ENCODE measurements around the gene PSMB2. TPM values are rescaled to one million over a fixed set of nuclear protein-coding genes. Genes with fewer than 3 reads are reported as not detected.
"Not testable (repeated sequence)": the region's sequence is repeated elsewhere in the genome, so short reads cannot be mapped to it uniquely, and the experiment has no call there.

Gene PSMB2
- total RNA-seq, 4 donors from 2014 or later = 37.9 to 50.2 (median 43.1) TPM

- 77 to 82% methylated on average over 6 of the region's 6 CpGs for WGBS, 2 donors
- intact Hi-C loops (cut with DNase I) = no loop called here
- TF ChIP-seq POLR2A (IDR thresholded peaks at IDR 0.05) = no peak
- no peak for TF ChIP-seq CTCF (IDR thresholded peaks at IDR 0.05)
- no peaks in the 10 kb centered on the region for H3K4me1 ChIP-seq
- no peak for DNase-seq
- no peak overlapping the region for H3K27ac ChIP-seq
- H3K36me3 ChIP-seq = no peaks in the 10 kb centered on the region
- H3K27me3 ChIP-seq = no peaks in the 10 kb centered on the region
- H3K4me3 ChIP-seq (replicated peaks in 1 of 3) = no peak overlapping the region
- H3K9me3 ChIP-seq = no peaks in the 10 kb centered on the region
Observed at GRCh38 chr1:35587736-35588135, 53.6 kb downstream of the PSMB2 start.

GRCh38 chr1:35586808-35587207 lies 54.5 kb downstream of the PSMB2 start:
- WGBS, 2 donors = 90 to 93% methylated on average over 7 of the region's 7 CpGs
- TF ChIP-seq POLR2A (IDR thresholded peaks at IDR 0.05) (no peak), CTCF (IDR thresholded peaks at IDR 0.05) (no peak)
- H3K4me1 ChIP-seq = no peaks in the 10 kb centered on the region
- DNase-seq = no peak
- no peaks in the 10 kb centered on the region for H3K27me3 ChIP-seq
- no peaks in the 10 kb centered on the region for H3K36me3 ChIP-seq
- H3K9me3 ChIP-seq = no peaks in the 10 kb centered on the region
- intact Hi-C loops (cut with DNase I) = no loop called here
- no peak overlapping the region for H3K27ac ChIP-seq
- no peak overlapping the region for H3K4me3 ChIP-seq (replicated peaks in 1 of 3)

GRCh38 chr1:35585805-35586204 lies 55.5 kb downstream of the PSMB2 start:
- H3K4me1 ChIP-seq; H3K27ac ChIP-seq; DNase-seq; H3K27me3 ChIP-seq; intact Hi-C loops (cut with DNase I); H3K9me3 ChIP-seq; H3K4me3 ChIP-seq (replicated peaks in 1 of 3); H3K36me3 ChIP-seq: not testable (repeated sequence)
- 100% methylated on average over 1 of the region's 1 CpG for WGBS, 2 donors

GRCh38 chr1:35585281-35585680 lies 56.0 kb downstream of the PSMB2 start:
- intact Hi-C loops (cut with DNase I) = no loop called here
- H3K4me3 ChIP-seq (replicated peaks in 1 of 3) = no peak overlapping the region
- no peaks in the 10 kb centered on the region for H3K4me1 ChIP-seq
- WGBS, 2 donors = 67 to 74% methylated on average over 3 of the region's 3 CpGs
- TF ChIP-seq POLR2A (IDR thresholded peaks at IDR 0.05) (no peak), CTCF (IDR thresholded peaks at IDR 0.05) (no peak)
- no peak overlapping the region for H3K27ac ChIP-seq
- no peaks in the 10 kb centered on the region for H3K36me3 ChIP-seq
- H3K27me3 ChIP-seq = no peaks in the 10 kb centered on the region
- no peaks in the 10 kb centered on the region for H3K9me3 ChIP-seq
- peak; percentile 53 to 63 for DNase-seq

- H3K27me3 ChIP-seq; H3K27ac ChIP-seq; intact Hi-C loops (cut with DNase I); H3K4me3 ChIP-seq (replicated peaks in 1 of 3); H3K9me3 ChIP-seq; H3K36me3 ChIP-seq; DNase-seq: not testable (repeated sequence)
- WGBS, 2 donors = 85 to 89% methylated on average over 9 of the region's 9 CpGs
- peaks cover 9 to 17% of the 10 kb centered on the region in 2 donors for H3K4me1 ChIP-seq
Observed at GRCh38 chr1:35581621-35582020, 59.7 kb downstream of the PSMB2 start.

- intact Hi-C loops (cut with DNase I) = no loop called here
- H3K9me3 ChIP-seq = no peaks in the 10 kb centered on the region
- H3K36me3 ChIP-seq = no peaks in the 10 kb centered on the region
- no peak overlapping the region for H3K27ac ChIP-seq
- H3K4me1 ChIP-seq = peaks cover 9 to 17% of the 10 kb centered on the region in 2 donors
- H3K27me3 ChIP-seq = peaks cover 10% of the 10 kb centered on the region
- no peak for TF ChIP-seq CTCF (IDR thresholded peaks at IDR 0.05)
- WGBS, 2 donors = 85 to 87% methylated on average over 4 of the region's 4 CpGs
- H3K4me3 ChIP-seq (replicated peaks in 1 of 3) = no peak overlapping the region
- DNase-seq = no peak
Observed at GRCh38 chr1:35580949-35581388, 60.4 kb downstream of the PSMB2 start.

Measured in thyroid gland (tissue), 4 donors.